ENCODE results near the gene AKNA. TPM values are rescaled to one million over a fixed set of nuclear protein-coding genes. Genes with fewer than 3 reads are reported as not detected.

The AKNA gene
- total RNA-seq, 2 donors from 2014 or later, result 3.1 to 7.8 TPM

- Histone ChIP-seq H3K4me1 (no peaks in the 10 kb centered on the region), H3K36me3 (peaks cover 95% of the 10 kb centered on the region), H3K9me3 (no peaks in the 10 kb centered on the region), H3K4me3 (no peak overlapping the region), H3K27ac (no peak overlapping the region), H3K27me3 (no peaks in the 10 kb centered on the region)
- no peak for TF ChIP-seq CTCF (IDR thresholded peaks at IDR 0.05)
- no peak for DNase-seq (ENCODE audit: low spot score)
Observed at GRCh38 chr9:114359801-114360200, 28.0 kb downstream of the AKNA start.

GRCh38 chr9:114357911-114358328, 29.9 kb downstream of the AKNA start:
- no peak overlapping the region for H3K4me3 ChIP-seq
- no peaks in the 10 kb centered on the region for H3K27me3 ChIP-seq
- peaks cover 83% of the 10 kb centered on the region for H3K36me3 ChIP-seq
- DNase-seq (ENCODE audit: low spot score), result no peak
- H3K4me1 ChIP-seq, result no peaks in the 10 kb centered on the region
- TF ChIP-seq CTCF (IDR thresholded peaks at IDR 0.05), result no peak
- no peak overlapping the region for H3K27ac ChIP-seq
- no peaks in the 10 kb centered on the region for H3K9me3 ChIP-seq

GRCh38 chr9:114357360-114357759, 30.4 kb downstream of the AKNA start:
- TF ChIP-seq CTCF (IDR thresholded peaks at IDR 0.05), result no peak
- H3K4me1 ChIP-seq, result no peaks in the 10 kb centered on the region
- H3K9me3 ChIP-seq, result no peaks in the 10 kb centered on the region
- DNase-seq (ENCODE audit: low spot score), result no peak
- H3K27ac ChIP-seq, result no peak overlapping the region
- no peaks in the 10 kb centered on the region for H3K27me3 ChIP-seq
- no peak overlapping the region for H3K4me3 ChIP-seq
- H3K36me3 ChIP-seq, result peaks cover 79% of the 10 kb centered on the region

- Histone ChIP-seq H3K27ac (no peak overlapping the region), H3K9me3 (no peaks in the 10 kb centered on the region), H3K4me3 (no peak overlapping the region), H3K4me1 (no peaks in the 10 kb centered on the region), H3K36me3 (peaks cover 73% of the 10 kb centered on the region), H3K27me3 (no peaks in the 10 kb centered on the region)
- DNase-seq (ENCODE audit: low spot score), result no peak
- no peak for TF ChIP-seq CTCF (IDR thresholded peaks at IDR 0.05)
Observed at GRCh38 chr9:114356792-114357191, 31.0 kb downstream of the AKNA start.

GRCh38 chr9:114355821-114356220, 32.0 kb downstream of the AKNA start:
- no peak for TF ChIP-seq CTCF (IDR thresholded peaks at IDR 0.05)
- Histone ChIP-seq H3K9me3 (no peaks in the 10 kb centered on the region), H3K36me3 (peaks cover 64% of the 10 kb centered on the region), H3K27ac (no peak overlapping the region), H3K27me3 (no peaks in the 10 kb centered on the region), H3K4me1 (no peaks in the 10 kb centered on the region), H3K4me3 (no peak overlapping the region)
- DNase-seq (ENCODE audit: low spot score), result no peak

- peaks cover 52% of the 10 kb centered on the region for H3K36me3 ChIP-seq
- no peaks in the 10 kb centered on the region for H3K27me3 ChIP-seq
- no peak overlapping the region for H3K27ac ChIP-seq
- DNase-seq (ENCODE audit: low spot score), result no peak
- H3K4me1 ChIP-seq, result peaks cover 0 to 17% of the 10 kb centered on the region in 2 donors
- no peak for TF ChIP-seq CTCF (IDR thresholded peaks at IDR 0.05)
- no peak overlapping the region for H3K4me3 ChIP-seq
- no peaks in the 10 kb centered on the region for H3K9me3 ChIP-seq
Observed at GRCh38 chr9:114351932-114352331, 35.9 kb downstream of the AKNA start.

Measured in right atrium auricular region (tissue), 2 donors.